Activated CD8-positive, alpha-beta memory T cell treated with anti-CD3 and anti-CD28 coated beads, Interleukin-2, amount 50 U/mL, for 24 hours (primary cell): Measurements from ENCODE around the gene RAB15.
"Not testable (repeated sequence)": the region's sequence is repeated elsewhere in the genome, so short reads cannot be mapped to it uniquely, and the experiment has no call there.

Source experiments
- DNase-seq: peaks from one replicate; pipeline ENCODE4 v3.0.0-alpha.2; 2020; ENCODE audit errors: extremely low read depth

The RAB15 gene

DNA sequence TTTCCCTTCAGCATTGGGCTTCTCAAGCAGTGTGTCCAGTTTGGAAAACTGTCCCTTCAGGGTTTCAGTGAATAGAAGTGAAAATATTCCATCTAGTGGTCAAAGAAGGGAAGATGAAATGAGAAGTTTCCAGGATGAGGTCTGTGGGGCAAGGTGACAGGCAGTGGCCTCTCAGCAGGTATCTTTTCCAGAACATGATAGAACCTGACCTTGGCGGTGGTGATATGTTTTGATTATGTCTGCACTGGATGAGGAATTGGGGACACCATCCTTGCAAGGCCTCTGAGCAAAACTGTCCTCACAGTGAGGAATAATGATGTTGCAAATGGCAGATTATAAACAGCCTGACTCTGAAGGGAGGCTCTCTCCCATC is 34.3 kb downstream of the RAB15 start:
- DNase-seq = no peak

DNA sequence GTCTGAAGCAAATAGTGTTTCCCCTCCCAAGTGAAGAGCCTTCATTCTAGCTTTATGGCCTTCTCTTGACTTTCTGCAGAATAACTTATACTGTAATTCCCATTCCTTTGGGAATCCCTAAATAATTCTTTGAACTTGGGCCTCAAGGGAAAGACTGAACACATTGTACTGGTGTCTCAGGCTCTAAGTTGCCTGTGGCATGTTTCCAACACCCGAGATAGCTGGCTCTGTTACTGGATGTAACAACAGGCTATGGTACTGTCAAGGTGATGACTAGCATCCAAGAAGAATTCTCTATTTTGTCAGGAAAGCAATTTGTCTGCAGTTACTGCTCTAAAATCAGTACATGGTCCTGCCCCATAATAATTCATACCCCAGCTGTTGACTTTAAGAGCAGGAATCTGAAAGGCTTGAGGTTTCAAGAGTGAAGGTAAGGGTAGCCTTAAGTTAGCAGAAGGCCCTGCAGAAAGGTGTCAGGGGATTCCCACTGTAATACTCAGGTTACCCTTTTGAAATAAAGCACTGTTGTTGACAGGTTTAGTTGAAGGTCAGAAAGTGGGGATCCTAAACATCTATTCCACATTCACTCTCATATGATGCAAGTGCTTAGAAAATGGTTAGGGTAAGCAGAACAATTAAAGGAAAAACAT is 34.8 kb downstream of the RAB15 start:
- no peak for DNase-seq

DNA sequence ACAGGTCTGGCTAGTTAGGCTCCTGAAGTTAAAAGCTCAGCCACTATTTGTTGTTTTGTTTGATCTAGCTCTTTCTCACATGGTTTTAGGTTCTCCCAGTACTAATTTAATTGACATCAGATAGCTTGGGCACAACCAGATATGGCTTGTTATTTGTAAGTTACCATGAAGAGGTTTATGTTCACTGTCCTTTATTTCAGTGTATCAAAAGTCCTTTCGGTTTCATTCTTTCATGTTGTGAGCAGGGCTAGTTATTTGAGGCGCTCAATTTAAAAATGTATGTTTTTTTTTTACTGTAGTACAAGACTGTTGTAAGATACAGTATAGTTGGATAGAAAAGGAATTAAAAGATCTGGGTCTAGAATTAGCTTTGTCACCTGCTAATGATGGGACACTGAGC is 36.6 kb downstream of the RAB15 start:
- no peak for DNase-seq

DNA sequence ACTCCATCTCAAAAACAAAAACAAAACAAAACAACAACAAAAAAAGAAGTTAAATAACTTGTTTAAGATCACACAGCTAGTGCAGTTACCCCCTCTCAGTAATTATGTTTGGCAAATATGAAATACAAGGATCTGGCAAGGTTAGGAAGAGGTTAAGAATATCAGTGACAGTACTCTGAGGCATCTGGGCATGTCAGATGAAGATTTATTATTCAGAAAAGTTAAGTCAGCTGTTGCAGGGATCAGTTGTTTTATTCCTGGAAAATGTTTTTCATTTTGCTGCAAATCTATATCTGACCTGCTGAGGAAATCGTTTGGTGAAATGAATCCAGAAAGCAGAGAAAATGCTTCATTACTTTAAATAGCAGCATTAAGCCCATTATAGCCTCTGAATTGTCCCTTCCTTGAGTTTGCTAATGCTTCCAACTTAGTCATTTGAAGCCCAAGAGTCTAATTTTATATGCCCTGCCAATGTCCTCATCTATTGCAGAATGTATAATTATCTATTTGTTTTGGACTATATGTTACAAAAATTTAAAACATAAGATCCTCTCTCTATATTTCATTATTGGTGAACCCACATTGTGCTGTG is 37.7 kb downstream of the RAB15 start:
- no peak for DNase-seq

DNA sequence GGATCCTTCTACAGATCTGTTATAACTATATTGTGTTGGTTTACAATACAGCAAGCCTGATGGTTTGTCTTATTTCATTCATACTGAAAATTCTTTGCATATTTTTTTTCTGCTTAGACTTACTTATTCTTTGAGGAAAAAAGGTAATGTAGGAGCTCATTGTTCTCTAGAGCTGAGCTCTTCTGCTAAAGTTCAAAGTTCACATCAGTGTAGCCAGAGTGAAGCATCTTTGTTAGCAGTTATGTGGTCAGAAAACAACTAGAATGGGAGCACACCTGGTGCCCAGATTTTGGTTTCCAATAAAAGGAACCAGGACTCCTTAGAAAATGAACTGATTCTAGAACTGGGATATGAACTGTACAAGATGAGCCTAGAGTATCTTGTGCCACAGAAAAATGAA is 39.9 kb downstream of the RAB15 start:
- no peak for DNase-seq

DNA sequence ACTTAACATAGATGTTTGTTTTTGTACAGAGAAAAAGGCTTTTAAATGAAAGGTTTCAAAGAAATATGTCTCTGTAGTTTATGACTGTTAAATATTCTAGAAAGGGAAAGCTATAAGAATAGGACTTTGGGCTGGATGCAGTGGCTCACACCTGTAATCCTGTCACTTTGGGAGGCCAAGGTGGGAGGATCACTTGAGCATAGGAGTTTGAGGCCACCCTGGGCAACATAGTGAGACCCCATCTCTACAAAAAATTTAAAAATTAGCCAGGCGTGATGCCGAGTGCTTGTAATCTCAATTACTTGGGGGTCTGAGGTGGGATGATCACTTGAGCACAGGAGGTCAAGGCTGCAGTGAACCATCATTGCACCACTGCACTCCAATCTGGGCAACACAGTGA is 41.0 kb downstream of the RAB15 start:
- DNase-seq = no peak

DNA sequence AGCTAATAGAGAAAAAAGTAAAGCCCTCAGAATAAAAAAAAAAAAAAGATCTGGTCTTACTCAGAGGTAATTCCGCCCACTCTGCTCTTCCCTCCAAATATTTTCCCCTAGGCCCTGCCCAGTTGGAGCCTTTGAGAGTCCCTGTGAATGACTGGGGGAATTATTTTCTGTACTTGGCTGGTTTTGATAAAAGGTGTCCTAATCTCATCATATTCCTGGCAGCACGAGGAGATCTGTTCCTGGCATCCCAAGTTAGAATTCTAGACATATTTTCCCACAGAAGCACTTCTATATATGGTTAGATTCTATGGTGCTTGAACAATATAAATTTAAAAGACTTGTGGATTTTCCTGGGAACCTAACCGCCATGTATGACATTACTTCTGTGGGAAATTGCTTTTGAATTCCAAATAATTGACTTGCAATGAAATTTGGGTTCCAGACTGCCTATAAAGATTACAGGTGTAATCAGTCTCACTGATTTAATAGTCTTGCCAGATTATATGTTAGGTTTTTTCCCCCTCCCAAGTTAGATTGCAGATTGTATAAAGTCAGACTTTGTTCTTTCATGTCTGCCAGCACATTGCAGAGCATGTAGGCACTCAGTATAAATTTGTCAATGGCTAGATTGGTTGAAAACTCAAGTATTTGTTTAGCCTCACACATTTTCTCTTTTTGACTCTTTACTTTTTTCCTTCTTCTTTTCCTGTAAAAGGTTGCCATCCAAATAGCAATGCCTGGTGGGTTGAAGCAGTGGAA is 41.9 kb downstream of the RAB15 start:
- no peak for DNase-seq

DNA sequence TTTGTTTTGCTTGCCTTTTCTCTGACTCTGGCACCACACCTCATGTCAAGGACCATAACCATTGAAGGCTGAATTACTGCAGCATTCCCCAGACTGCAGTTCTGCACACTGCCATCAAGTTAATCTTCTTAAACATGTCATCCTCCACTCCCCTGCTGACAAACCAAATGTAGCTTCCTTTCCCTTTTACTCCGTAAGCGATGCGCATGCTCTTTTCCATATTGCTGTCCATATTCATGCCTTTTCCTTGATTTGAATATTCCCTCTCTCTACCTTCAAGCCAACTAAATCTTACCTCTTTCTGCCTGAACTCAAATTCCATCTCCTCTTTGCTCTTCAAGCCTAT is 43.1 kb downstream of the RAB15 start:
- DNase-seq = no peak

DNA sequence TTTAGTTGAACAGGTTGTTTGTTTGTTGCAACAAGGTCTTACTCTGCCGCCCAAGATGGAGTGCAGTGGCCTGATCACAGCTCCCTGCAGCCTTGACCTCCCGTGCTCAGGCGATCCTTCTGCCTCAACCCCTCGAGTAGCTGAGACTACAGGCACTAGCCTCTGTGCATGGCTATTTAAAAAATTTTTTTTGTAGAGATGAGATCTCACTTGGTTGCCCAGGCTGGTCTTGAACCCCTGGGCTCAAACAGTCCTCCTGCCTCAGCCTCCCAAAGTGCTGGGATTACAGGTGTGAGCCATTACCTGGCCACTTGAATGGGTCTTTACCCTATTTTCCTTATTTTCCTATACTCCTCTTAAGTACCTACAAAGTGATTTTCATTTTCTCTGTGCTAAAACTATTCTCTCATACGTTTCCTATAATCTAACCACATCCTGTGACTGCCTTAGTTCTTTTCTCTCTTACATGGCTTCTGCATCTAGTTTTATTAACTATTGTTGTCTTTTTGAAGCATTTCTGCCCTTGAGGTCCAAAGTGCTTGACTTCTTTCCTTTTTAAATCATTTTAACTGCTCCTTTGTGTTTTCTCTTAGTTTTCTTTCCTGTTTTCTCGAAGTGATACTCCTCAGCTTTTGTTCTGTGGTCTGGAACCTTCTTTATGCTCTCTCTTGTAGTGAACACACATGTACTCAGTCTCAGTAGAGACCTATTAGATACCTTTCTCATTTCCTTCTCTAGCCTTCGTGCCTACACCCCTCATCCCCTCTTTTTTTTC is 43.7 kb downstream of the RAB15 start:
- DNase-seq = no peak

DNA sequence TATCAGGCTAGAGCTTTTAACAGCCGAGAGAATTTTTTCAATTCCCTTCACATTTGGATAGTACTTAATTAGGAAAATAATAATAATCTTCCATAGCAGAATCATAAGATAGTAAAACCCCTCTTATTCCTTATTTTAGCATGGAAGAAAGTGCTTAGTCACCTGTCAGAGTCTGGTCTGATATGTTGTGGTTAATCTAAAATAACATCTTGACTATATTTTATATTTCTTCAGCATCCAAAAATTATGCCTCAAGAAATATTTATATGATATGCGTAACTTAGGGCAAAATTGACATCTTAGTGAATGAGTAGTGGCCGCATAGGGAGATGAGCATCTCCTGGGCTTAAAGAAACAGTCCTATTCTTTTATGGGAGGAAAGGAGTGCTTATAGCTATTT is 45.1 kb downstream of the RAB15 start:
- DNase-seq = no peak

DNA sequence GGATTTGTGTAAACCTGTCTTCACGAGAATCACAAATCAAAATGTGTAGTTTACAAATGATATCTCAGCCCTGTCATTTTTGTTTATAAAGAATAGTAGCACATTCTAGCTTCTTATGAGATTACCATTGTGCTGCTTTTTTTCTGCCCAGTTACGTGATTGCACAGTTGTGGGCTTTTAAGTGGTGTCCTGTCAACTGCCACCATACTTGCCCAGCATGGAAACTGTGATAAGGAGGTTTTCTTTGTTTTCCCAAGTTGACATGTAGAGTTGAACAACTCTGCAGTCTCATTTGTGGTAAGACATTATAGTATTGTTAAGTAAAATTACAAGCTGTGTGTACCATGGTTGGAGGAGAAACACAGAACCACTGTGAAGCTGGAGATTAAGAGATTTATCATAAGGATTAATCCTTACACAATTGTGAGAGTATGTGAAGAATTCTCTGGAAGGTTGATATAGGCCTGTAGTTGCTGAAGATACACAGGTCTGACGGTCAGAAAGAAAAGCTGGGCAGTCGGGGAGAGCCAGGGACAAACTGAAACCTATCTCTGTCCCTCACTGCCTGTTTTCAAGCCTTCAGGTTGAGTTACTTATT is 45.6 kb downstream of the RAB15 start:
- DNase-seq = no peak

DNA sequence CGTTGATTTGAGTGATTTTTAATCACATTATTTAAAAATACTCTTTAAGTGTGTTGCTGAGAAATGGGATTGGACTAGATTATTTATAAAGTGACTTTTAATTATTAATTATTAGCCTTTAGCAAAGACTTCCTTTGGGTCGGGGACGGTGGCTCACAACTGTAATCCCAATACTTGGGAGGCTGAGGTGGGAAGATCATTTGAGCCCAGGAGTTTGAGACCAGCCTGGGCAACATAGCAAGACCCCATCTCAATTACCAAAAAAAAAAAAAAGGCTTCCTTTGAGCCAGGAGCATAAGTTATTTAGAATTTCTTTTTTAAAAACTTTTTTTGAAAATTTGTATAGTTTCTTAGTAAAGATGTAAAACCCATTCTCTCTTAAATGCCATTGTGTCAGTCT is 49.1 kb downstream of the RAB15 start:
- no peak for DNase-seq

DNA sequence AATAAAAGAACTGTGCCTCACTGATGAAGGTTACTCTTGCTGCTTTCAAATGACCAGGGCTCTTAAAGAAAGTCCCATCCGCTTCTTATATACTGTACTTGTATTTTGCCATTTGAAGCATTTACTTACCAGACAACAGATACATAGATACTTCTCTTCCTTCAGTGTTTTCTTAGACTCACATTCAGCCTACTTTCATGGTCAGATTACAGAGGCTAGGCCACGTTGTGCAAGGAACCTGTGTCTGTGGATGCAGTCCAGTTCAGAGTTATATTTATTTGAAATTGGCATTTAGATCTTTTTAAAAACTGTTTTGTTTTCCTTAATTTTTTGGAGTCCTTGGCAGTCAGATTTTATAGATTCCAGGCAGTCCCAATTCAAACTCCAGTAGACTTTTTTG is 51.7 kb downstream of the RAB15 start:
- DNase-seq = no peak

DNA sequence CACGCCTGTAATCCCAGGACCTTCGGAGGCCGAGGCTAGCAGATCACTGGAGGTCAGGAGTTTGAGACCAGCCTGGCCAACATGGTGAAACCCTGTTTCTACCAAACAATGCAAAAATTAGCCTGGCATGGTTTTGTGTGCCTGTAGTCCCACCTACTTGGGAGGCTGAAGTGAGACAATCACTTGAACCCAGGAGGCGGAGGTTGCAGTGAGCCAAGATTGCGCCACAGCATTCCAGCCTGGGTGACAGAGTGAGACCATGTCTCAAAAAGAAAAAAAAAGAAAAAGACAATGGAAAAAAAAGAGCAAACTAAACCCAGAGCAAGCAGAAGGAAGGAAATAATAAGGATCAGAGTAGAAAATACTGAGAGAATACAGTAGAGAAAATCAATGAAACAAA is 52.5 kb downstream of the RAB15 start:
- no peak for DNase-seq

DNA sequence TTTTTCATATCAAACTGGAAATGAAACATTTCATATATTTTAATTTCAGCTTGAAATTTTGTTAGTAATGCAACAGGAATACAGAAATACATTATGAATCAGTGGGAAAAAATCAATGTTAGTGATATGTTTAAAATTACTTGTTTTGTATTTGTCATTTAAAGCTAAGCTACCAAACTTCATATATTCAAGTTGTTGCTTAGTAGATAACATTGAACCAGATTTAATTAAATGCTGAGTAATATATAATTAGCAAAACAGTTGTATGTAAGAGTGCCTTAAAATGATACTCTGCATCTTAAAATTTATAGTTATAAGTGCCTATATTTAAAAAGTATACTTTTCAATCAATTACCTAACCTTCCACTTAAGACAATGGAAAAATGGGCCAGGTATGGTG is 52.9 kb downstream of the RAB15 start:
- no peak for DNase-seq

DNA sequence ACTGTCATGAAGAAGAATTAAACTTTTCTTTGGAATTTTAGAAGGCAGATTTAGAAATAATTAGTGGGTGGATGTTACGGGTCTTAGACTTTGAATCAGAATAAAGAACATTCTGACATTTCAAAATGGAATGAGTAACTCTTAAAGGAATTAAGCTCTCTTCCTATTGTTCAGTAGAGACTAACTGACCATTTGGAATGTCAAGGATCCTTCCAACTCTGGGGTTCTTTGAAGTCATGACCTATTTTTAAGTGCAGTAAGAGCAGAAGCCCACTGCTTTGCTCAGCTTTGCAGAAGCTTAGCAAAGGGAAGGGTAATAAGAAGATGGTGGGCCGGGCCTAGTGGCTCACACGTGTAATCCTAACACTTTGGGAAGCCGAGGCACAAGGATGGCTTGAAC is 53.9 kb downstream of the RAB15 start:
- no peak for DNase-seq

DNA sequence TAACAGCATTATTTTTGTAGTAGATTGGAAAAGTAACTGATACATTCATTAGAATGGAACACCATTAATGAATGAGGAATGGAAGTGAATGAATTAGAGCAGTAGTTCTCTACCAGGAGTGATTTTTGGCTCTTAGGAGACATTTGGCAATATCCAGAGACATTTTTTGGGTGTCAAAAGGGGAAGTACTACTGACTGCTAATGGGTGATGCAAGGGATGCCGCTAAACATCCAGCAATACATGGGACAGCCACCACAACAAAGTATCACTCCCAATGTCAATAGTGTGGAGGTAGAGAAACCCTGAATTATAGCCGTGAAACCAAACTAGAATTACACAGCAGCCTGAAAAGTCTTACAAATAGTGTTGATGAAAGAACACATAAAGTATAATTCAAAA is 56.3 kb downstream of the RAB15 start:
- no peak for DNase-seq

DNA sequence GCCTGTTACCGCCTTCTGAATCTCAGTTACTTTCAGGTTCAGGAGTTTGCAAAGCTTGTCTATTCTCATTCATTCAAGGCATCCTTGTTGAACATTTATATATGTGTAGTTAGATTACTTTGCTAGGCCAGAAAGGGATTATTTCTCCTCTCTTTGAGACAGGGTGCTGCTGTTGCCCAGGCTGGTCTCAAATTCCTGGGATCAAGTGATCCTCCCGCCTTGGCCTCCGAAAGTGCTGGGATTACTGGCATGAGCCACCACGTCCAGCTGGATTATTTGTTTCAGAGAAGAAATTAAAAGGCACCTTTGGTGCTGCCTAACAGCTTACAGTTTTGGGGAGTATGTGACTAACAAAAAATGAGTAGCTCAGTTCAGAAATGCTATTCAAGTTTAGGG is 57.1 kb downstream of the RAB15 start:
- DNase-seq = no peak

DNA sequence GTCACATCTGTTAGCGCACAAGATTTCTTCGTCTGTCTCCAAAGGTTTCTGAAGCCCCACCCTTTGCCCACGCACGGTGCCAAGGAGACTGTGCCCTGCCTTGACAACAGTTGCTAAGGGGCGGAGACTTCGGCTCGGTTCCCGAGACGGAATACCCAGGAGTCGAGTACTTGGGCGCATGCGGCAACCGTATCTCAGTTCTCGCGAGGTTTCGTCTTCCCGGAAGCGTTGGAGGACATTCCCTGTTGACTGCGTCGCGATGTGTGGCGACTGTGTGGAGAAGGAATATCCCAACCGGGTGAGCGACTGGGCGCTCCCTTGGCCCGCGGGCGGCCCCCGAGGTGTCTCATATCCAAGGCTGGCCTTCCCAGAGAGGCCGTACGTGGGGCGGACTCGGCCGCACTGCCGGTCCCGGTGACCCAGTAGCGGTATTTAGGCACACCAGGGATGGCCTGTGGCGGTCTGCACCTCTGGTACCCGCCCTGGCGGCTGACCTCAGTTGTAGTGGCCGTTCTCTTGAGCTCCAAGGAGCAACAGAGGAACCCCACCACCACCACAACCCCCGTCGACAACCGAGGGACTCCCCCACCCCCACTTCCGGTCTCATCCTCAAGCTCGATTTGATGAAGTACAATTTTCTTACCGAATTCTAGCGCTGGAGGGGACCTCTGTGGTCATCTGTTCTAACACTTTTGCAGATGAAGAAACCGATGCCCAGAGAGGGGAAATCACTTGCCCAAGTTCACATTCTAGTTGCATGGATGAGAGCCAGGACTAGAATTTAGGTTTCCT is 57.7 kb downstream of the RAB15 start, which contains the start of gene CHURC1:
Gene CHURC1, plus strand, starts transcription at position 219 of the 792 bp plus-strand sequence. Its CDS starts 41 bp downstream, at position 260.
- DNase-seq = peak; percentile 97

DNA sequence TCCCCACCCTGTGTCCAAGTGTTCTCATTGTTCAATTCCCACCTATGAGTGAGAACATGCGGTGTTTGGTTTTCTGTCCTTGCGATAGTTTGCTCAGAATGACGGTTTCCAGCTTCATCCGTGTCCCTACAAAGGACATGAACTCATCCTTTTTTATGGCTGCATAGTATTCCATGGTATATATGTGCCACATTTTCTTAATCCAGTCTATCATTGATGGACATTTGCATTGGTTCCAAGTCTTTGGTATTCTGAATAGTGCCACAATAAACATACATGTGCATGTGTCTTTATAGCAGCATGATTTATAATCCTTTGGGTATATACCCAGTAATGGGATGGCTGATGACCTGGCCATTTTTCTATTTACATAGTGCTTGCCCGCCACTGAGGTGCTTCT is 58.7 kb downstream of the RAB15 start:
- DNase-seq = not testable (repeated sequence)

DNA sequence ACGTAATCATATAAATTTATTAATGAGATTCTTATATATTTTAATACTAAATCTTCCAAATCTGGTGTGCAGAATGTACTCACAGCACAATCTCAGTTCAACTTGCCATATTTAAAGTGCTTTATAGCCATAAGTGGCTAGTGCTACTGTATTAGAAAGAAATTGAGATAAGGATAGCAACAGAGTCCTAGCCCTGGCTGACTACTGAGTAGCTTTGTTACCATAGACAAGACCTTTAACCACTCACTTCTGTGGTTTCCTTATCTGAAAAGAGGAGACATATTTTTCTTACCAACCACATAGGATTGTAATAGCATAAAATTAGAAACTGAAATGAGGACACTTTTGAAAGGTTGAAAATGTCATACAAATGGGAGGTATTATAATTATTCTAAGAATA is 59.9 kb downstream of the RAB15 start:
- no peak for DNase-seq
